Cardiac muscle cell (in vitro differentiated cells and primary cell): ENCODE data around the gene WDR37. TPM values are rescaled to one million over a fixed set of nuclear protein-coding genes. Genes with fewer than 3 reads are reported as not detected.
A peak's percentile ranks its signal among the peaks of the same experiment; 100 is the strongest.

Source experiments
- DNase-seq, 2 donors: peaks; one replicate each; pipeline versions ENCODE4 v3.0.0 to v3.0.0-alpha.2; 2010 to 2017; ENCODE audit warnings: low read depth in 1 of 2, low spot score in 1 of 2
- H3K27ac ChIP-seq: fragments of 200-600 bp; sonication (generic); 2 replicates; pipeline ENCODE4 v1.5.1; 2016
- H3K27me3 ChIP-seq: fragments of 200-600 bp; sonication (generic); 2 replicates; pipeline ENCODE4 v1.6.0; 2016; ENCODE audit warnings: control low read depth
- H3K36me3 ChIP-seq: fragments of 200-600 bp; sonication (generic); 2 replicates; pipeline ENCODE4 v1.5.1; 2016; ENCODE audit warnings: control low read depth
- H3K4me1 ChIP-seq: fragments of 200-600 bp; sonication (generic); 2 replicates; pipeline ENCODE4 v1.8.1; 2017; ENCODE audit warnings: low read depth, mild to moderate bottlenecking, mixed run types
- H3K4me3 ChIP-seq: fragments of 200-600 bp; sonication (generic); 2 replicates; pipeline ENCODE4 v1.5.1; 2016; ENCODE audit warnings: mild to moderate bottlenecking
- H3K9me3 ChIP-seq: fragments of 200-600 bp; sonication (generic); 2 replicates; pipeline ENCODE4 v1.5.1; 2017; ENCODE audit warnings: low read depth, mild to moderate bottlenecking, control low read depth
- polyA plus RNA-seq: library from polyadenylated mRNA; unstranded; fragments of >200 nt; fragmentation: Nextera tagmentation; extraction: Ambion mirVana; gene quantifications from 2 replicates; pipeline ENCODE4 v1.2.1, GENCODE V29; 2016
- total RNA-seq: library from RNA; depleted of rRNA; stranded (reverse); fragments of >200 nt; gene quantifications from 2 replicates; pipeline ENCODE4 v1.2.3, GENCODE V29; 2016
- TF ChIP-seq, protein P1 (sequence below): IDR thresholded peaks from 2 replicates; pipeline ENCODE4 v1.5.1; 2012; ENCODE audit warnings: low read depth, mild to moderate bottlenecking, low read length

WDR37 gene
- total and polyA plus RNA-seq, 2 experiments from 2014 or later, result 13.0 to 15.7 TPM

DNA sequence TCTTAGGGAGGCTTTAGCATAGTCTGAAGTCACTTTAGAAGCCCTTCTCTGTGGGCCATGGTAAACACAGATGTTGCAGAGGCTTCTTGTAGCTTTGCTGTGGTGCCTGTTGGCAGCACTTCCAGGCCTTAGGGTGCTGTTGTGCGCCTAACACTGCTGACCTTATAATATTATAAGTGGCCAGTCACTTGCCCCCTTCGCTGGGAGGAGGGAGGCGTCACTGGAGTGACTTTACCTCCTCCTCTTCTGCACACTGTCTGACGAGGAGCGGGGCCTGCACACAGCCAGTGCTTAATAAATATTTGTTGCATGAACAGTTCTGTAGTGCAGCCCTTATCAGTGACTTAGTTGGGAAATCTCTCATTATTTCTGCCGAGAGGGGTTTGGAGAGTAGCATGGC is 63.3 kb downstream of the WDR37 start:
- DNase-seq, result peak in 1 of 2 donors; percentile 9
- Histone ChIP-seq H3K4me1 (peaks cover 1% of the 10 kb centered on the region), H3K4me3 (no peak overlapping the region), H3K9me3 (no peaks in the 10 kb centered on the region), H3K27ac (no peak overlapping the region), H3K36me3 (peaks cover 13% of the 10 kb centered on the region), H3K27me3 (no peaks in the 10 kb centered on the region)
- TF ChIP-seq, protein P1, sequence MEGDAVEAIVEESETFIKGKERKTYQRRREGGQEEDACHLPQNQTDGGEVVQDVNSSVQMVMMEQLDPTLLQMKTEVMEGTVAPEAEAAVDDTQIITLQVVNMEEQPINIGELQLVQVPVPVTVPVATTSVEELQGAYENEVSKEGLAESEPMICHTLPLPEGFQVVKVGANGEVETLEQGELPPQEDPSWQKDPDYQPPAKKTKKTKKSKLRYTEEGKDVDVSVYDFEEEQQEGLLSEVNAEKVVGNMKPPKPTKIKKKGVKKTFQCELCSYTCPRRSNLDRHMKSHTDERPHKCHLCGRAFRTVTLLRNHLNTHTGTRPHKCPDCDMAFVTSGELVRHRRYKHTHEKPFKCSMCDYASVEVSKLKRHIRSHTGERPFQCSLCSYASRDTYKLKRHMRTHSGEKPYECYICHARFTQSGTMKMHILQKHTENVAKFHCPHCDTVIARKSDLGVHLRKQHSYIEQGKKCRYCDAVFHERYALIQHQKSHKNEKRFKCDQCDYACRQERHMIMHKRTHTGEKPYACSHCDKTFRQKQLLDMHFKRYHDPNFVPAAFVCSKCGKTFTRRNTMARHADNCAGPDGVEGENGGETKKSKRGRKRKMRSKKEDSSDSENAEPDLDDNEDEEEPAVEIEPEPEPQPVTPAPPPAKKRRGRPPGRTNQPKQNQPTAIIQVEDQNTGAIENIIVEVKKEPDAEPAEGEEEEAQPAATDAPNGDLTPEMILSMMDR, result no peak

DNA sequence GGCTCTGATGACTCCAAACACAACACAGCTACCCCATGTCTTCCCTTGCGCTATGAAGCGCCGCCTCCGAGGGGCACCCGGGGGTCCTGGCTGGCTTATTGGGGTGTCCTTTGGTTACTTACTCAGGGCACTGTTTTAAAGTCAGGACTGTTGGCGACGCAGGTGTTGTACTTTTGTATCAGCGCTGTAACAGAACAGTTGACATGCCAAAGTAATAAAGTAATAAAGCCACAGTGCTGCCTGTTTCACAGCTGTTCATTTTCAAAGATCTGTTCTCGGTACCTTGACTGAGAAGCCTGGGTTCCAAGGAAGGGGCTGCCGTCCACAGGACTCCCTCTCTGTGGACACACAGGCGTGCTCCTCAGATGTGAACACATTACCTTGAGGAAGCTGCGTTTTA is 64.1 kb downstream of the WDR37 start:
- peaks cover 19% of the 10 kb centered on the region for H3K36me3 ChIP-seq
- H3K27me3 ChIP-seq, result no peaks in the 10 kb centered on the region
- no peak for DNase-seq
- H3K4me3 ChIP-seq, result no peak overlapping the region
- H3K27ac ChIP-seq, result no peak overlapping the region
- no peaks in the 10 kb centered on the region for H3K9me3 ChIP-seq
- H3K4me1 ChIP-seq, result no peaks in the 10 kb centered on the region
- TF ChIP-seq, protein P1, result no peak

- H3K4me3 ChIP-seq, result no peak overlapping the region
Measured at GRCh38 chr10:1120801-1121211, 64.6 kb downstream of the WDR37 start.

DNA sequence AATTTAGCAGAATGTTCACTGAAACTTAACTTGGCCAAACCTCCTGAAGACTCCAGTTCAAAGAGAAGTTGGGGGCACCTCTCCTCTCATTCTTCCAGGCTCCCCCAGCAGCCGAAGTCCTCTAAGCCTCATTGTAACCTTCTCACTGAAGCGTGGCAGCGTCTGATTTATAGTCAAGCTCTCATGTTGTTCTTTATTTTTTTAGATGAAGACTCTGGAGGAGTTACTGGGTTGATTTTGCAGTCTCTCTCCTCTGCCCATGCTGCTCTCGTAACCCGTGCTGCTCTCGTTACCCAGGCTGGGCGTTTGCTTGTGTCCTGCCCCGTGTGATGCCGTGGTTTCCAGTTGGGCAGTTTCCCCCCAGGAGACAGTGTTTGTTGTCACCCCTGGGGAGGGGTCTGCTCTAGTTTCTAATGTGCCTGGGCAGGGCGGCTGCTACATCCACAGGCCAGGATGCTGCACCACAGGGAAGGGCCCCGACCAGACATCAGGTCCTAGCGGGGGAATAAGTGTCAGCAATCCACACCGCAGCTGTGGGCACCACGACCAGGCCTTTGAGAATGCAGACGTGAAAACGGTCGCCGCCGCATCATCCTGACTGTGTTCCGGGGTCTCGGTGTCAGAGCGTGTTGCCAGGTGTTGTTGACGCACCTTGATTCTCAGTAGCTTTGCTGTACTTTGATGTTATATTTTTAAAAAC is 65.2 kb downstream of the WDR37 start:
- Histone ChIP-seq H3K9me3 (no peaks in the 10 kb centered on the region), H3K27ac (no peak overlapping the region), H3K4me1 (no peaks in the 10 kb centered on the region), H3K27me3 (no peaks in the 10 kb centered on the region), H3K36me3 (peaks cover 21% of the 10 kb centered on the region), H3K4me3 (no peak overlapping the region)
- DNase-seq, result no peak
- TF ChIP-seq, protein P1, result no peak

More at GRCh38 chr10:1120801-1121211, 64.6 kb downstream of the WDR37 start:
- H3K36me3 ChIP-seq, result peaks cover 21% of the 10 kb centered on the region
- TF ChIP-seq, protein P1, result no peak
- no peak for DNase-seq
- H3K4me1 ChIP-seq, result no peaks in the 10 kb centered on the region
- no peaks in the 10 kb centered on the region for H3K27me3 ChIP-seq
- no peaks in the 10 kb centered on the region for H3K9me3 ChIP-seq
- no peak overlapping the region for H3K27ac ChIP-seq

DNA sequence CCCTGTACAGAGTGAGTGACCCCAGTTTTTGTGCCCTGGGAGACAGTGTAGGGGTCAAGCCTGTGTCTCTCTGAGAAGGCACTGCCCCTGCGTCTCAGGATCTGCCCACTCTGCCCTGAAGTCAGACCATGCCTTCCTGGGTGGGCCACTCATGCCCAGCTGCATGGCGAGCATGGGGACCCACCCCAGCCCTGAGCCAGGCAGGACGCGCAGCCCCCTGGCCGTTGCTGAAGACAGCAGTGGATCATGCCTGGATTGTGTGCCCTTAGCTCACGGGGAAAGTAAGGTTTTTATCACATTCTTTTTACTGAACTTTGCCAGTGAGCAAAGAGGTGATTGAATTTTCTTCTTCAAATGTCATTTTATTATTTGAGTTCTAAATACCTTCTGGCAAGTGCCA is 66.2 kb downstream of the WDR37 start:
- TF ChIP-seq, protein P1, result no peak

More for the DNA sequence above, 66.2 kb downstream of the WDR37 start:
- Histone ChIP-seq H3K27me3 (no peaks in the 10 kb centered on the region), H3K36me3 (peaks cover 21% of the 10 kb centered on the region), H3K9me3 (no peaks in the 10 kb centered on the region), H3K27ac (no peak overlapping the region), H3K4me3 (no peak overlapping the region), H3K4me1 (no peaks in the 10 kb centered on the region)
- DNase-seq, result no peak
